C1 segment of cervical spinal cord (tissue), 14 donors: ENCODE measurements around the gene ACVR1B.

Experiments
- DNase-seq, 14 donors: peaks; one replicate each; lab custom pipeline; 2025; lab: John Stamatoyannopoulos, UW

The ACVR1B gene

GRCh38 chr12:52004042-52004648 lies 52.6 kb downstream of the ACVR1B start:
- peak in 8 of 14 donors; percentile 20 to 52 (median 34) for DNase-seq

GRCh38 chr12:52005218-52005902 lies 53.9 kb downstream of the ACVR1B start:
- no peak for DNase-seq

DNA sequence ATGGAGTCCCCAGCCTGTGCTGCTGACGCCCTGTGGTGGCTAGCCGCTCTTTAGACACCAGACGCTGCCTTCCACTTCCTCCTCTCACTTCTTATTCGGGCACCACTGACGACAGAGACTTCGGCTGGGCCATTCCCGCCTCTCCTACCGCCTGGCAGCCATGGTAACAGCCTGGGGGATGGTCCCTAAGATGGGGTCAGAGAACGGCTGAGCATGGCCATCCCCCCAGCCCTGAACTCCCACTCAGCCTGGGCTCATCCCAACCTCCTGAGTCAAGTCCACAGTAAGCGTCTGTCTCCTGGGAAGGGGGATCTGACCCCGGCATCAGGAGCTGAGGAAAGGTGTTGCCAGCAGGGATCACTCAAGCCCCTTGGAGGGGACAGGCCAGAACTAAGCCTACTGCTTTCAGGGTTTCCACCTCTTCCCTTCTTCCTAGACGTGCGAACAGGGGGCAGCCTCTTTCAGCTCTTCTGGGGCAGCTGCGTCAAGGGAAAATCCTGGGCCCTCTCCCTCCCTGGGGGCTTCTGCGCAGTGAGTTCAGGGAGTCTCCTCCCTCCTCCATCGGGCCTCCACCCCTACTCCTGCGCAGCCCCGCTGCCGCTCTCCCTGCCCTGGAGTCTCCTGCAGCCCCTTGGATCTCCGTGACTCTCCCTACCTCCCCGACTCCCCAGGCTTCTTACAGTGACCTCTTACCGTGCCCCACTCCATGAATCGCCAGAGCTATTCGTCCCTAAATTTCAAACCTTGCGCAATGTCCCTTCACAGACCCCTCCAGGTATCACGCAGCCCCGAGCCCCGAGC lies 54.6 kb downstream of the ACVR1B start:
- DNase-seq = peak in 9 of 14 donors; percentile 11 to 48 (median 33)

DNA sequence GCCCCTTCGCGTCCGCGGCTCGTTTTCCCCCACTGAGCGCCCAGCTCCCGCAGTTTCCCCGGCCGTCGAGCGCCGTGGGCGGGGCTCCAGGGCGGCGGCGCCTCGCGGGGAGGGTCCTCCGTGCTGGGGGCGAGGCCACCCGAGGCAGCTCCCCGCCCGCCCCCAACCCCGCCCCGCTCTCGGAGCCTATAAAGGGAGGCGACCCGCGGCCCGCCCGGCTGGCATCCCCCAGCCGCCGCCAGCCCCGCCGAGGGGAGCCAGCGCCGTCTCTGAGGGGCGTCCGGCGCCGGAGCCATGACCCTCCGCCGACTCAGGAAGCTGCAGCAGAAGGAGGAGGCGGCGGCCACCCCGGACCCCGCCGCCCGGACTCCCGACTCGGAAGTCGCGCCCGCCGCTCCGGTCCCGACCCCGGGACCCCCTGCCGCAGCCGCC lies 55.2 kb downstream of the ACVR1B start, which contains the start of gene TAMALIN:
Gene TAMALIN, plus strand, starts transcription at position 221 of the 432 bp plus-strand sequence. Its CDS starts 74 bp downstream, at position 295.
- DNase-seq = peak in 4 of 14 donors; percentile 12 to 24 (median 18)

- no peak for DNase-seq
Observed at GRCh38 chr12:52007158-52007921, 55.8 kb downstream of the ACVR1B start.

- no peak for DNase-seq
Observed at GRCh38 chr12:52007982-52008510, 56.5 kb downstream of the ACVR1B start.

DNA sequence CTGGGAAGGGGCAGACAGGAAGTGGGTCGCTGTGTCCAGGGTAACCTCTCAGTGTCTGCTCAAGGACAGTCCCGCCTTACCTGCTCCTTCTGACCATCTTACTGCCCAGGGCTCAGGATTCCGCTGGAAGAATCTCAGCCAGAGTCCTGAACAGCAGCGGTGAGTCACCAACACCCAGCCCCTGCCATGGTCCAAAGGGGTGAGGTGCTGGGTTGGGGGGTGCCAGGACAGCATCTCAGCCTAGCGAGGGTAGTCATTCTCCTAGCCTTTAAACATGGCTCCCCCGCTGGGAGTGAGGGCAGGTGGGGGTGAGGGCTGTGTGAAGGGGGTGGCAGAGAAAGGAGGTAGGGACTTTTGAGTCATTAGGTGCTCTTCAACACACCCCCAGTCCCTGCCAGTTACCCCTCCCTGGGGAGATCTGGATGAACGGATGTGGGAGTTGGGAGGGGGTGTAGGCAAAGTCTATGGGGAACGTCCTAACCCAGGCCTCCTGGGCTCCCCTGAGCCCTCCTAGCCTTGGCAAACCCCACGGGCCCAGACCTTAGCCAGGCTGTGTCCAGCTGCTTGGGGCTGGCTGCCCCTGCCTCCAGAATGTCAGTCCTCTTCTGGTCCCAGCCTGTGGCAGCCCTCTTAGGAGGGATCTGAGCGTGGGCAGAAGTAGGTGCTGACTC lies 57.7 kb downstream of the ACVR1B start:
- no peak for DNase-seq

- peak in 10 of 14 donors; percentile 23 to 80 (median 45) for DNase-seq
Observed at GRCh38 chr12:52010152-52010622, 58.7 kb downstream of the ACVR1B start.

DNA sequence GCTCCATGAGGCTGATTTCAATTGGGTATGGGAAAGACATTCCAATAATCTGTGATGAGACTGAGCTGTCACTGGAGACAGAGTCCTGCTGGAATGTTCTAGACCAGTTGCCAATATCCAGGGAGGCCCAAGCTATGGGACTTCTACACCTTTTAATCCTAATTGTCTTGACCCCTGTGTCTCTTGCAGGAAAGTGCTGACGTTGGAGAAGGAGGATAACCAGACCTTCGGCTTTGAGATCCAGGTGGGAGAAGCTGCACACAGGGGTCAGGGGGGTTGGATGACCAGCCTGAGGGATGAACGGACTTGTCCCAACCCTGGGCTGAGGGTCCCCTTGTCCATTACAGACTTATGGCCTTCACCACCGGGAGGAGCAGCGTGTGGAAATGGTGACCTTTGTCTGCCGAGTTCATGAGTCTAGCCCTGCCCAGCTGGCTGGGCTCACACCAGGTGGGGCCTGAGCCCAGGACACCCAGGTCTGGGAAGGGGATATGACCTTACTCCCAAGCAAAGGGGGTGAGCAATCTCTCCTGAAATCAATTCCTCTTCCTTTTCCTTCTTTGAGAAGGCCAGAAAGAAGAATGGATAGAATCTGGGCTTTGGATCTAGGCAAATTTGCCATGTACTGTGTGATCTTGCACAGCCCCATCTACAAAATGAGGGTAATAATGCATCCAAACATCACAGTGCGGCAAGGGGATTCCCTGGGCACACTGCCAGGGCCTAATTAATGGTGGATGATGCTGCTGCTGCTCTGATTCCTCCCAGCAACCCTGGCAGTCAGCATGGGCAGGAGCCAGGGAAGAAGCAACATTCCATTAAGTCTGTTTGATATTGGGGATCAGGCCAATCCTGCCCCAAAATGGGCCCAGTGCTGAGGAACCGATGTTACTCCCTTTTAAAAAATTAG lies 59.4 kb downstream of the ACVR1B start:
- peak in 1 of 14 donors; percentile 25 for DNase-seq

GRCh38 chr12:52011602-52012214 lies 60.2 kb downstream of the ACVR1B start:
- DNase-seq = no peak

DNA sequence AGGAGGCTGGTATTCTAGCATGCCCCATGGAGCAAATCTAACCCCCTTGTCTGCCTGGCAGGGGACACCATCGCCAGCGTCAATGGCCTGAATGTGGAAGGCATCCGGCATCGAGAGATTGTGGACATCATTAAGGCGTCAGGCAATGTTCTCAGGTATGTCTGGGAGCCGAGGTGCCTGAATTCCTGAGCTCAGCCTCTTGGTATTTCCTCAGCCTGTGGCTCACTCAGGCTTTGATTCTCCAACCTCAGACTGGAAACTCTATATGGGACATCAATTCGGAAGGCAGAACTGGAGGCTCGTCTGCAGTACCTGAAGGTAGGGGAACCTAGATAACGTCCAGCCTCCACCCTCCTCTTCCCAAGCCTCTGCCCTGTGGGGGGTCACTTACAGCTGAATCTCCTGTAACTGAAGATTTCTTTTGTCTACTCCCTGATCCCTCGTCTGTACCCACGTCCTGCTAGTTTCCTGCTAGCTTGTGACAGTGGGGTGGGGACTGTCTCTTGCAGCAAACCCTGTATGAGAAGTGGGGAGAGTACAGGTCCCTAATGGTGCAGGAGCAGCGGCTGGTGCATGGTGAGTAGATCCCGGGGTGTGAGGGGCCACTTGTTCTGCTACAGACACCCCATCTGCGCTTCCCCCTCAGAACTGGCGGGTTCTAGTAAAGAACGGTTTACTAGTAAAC lies 62.3 kb downstream of the ACVR1B start:
- no peak for DNase-seq

- no peak for DNase-seq
Observed at GRCh38 chr12:52014567-52015530, 63.4 kb downstream of the ACVR1B start.

DNA sequence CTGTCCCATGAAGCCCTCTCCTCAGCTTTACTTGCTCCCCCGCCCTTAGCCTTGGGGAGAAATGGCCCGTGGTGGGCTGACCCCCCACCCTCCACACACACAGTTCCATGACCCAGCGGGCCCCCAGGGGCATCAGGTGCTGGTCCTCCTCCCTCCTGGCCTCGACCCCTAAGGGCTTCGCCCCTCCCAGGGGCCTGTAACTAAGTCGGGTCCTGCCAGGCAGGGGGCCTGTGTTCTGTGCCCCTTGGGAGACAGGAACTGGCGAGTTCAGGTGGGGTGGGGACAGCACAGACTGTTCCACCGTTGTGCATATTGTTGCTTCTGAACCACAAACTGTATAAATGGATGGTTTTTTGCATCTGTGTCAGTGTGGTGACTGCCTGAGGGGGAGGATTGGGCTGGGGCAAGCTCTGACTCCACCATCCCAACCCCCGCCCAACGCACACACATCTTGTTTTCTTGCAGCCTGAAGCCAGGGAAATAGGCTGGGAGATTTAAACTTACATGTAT lies 64.1 kb downstream of the ACVR1B start:
- DNase-seq = no peak

DNA sequence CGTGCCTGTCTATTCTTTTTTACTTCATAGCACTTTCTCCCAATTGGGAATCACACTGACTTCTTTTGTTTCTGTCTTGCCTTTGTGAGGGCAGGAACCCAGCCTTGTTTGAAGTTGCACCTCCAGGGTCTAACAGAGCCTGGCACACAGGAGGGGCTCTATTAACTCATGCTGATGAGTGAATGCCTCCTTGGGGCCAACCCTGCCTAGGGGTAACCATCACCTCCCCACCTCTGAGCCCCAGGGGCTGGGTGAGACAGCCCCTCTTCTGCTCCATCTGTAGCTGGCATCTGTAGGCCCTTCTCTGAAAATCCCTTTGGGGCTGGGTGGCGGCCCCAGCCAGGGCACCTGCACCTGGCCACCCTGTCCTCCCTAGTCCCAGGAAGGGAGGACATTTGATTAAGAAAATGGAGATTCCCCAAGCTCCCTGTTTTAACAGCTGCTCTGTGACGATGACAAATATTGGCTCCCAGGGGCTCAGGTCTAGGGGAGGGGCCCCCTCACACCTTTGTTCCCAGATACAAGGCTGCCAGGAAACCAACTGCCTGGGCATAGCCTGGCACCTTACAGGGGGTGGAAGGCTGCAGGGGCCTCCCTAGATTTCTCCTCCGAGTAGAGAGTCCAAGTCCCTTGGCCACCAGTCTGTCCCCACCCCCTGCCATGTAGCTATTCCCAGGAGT lies 67.1 kb downstream of the ACVR1B start:
- DNase-seq = no peak

- DNase-seq = no peak
Observed at GRCh38 chr12:52019113-52019770, 67.7 kb downstream of the ACVR1B start.
